GM18519 (cell line): ENCODE measurements around the gene HIVEP2.
A peak's percentile ranks its signal among the peaks of the same experiment; 100 is the strongest.

Experiments
- ATAC-seq: cut with Tn5 transposase; IDR thresholded peaks from one replicate; pipeline ENCODE4 v1.9.1; 2021; ENCODE audit warnings: mild to moderate bottlenecking, moderate library complexity; ENCODE audit not compliant: unreplicated experiment, low FRiP score

Gene HIVEP2

DNA sequence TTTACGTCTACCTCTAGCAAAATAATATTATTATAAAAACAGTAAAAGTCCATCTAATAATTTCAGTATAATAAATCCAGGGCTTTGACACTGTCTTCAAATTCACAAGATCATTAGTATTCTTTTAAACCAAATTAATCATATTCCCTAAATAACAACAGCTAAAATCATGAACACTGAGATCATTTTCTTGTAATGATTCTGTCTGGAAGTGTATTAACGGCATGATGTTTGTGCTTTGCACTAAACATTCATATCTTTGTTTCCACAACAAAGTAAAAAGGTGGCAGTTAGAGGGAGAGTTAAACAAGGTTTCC lies 18.8 kb downstream of the HIVEP2 start:
- no peak for ATAC-seq

DNA sequence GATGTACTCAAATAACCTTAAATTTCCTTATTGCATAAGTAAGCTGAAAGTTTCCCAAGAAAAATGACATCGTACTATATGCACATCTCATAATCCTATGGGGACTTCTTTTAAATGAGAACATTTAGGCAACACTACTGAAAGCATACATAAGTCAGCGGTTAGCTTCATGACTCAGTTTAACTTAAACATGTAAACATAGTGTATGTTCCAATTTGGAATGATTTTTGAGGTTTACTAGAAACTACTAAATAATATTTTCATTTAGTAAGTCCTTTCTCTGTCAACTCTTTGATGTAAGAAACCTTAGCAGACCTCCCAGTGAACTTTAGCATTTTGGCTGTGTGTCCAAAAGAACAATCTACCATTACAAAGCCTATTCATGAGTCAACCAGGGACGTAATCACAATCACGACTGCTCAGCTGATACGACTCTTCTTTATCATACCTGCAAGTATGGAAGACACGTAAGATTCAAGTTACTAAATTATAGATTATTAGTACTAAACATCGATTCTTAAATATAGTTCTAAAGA lies 19.3 kb downstream of the HIVEP2 start:
- no peak for ATAC-seq

DNA sequence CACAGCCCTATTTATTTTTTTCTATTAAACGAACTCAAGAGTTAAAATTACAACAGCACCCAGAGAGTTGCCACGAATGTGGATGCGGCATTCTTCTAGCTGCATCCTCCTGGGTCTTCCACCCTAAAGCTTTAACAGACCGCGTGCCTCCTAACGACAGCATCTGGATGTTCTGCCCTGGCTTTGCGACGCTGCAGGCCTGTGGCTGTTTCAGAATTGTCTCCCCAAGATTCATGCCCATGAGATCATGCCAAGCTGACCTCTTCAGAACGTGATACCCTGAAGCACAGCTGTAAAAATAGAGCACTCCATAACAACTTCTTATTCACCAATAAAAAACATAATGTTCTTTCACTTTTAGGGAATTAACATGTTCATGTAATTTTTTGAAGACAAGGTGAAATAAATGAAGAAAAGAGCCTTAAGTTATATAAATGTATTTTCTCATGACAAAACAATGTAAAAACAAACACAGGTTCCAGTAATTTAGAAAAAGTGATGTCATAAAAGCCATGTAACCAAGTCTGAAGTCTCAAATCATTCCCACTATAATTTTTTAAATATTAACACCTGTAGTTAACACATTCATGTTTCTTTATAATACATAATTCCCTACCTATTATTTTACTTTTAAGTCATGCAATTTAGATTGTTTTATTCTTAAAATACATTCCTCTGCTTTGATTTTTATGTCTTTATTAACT lies 26.5 kb downstream of the HIVEP2 start:
- ATAC-seq = no peak

DNA sequence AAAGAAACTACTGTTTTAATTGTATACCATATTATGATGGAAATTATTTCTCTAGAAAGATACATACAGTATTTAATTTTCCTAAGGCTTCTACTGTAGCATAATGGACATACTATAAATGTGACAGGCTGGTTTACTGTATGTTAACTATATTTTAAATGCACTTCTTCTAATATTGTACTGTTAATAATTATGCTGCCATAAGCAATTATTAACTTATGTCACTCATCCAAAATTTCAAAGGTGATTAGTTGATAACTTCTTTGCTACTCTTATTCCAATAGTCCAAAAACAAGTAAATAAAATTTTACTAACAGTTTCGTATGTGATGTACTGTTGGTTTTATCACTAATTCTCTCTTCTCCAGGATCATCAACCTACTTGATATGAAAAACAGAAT lies 28.1 kb downstream of the HIVEP2 start:
- ATAC-seq = no peak

DNA sequence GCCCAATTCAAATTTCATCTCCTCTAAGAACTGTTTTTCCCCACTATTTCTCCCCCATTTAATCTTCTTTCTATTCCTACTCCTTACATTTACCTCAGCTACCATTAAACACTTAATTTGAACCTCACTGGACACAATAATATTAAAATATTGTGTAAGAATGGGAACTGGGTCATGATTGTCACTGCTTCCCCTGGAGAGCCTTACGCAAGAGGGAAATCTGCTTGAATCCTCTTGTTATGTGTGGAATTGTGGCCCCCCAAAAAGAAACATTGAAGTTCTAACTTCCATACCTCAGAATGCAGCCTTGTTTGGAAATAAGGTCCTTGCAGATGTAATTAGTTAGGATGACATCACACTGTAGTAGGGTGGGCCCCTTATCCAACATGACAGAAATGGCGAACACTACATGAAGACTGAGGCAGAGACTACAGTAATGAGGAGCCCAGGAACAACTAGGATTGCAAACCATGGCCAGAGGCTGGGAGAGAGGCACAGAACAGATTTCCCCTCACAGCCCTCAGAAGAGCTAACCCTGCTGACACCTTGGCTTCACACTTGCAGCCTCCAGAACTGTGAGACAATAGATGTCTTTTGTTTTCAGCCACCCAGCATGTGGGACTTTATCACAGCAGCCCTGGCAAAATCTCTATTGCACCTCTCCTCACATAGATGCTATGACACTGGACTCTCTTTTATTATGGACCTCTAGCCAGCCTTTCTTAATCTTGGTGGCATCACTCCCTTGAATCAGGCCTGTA lies 29.9 kb downstream of the HIVEP2 start:
- ATAC-seq = no peak

DNA sequence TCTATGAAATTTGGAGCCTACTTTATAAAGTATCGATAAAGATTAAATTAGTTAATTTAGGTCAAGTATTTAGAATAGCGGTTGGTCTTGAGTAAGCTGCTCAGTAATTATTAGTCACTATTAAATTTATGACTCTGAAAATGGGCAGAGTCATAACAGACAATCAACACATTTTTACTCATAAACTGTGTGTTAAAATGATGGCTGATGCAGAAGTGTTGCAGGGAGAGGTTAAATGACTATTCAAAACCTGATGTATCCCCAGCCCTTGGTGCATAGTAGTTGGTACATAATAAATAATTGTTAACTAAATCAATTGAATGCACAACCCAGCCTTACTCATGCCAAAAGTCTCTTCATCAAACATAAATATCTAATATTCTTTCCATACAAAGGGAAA lies 30.6 kb downstream of the HIVEP2 start:
- ATAC-seq = no peak

DNA sequence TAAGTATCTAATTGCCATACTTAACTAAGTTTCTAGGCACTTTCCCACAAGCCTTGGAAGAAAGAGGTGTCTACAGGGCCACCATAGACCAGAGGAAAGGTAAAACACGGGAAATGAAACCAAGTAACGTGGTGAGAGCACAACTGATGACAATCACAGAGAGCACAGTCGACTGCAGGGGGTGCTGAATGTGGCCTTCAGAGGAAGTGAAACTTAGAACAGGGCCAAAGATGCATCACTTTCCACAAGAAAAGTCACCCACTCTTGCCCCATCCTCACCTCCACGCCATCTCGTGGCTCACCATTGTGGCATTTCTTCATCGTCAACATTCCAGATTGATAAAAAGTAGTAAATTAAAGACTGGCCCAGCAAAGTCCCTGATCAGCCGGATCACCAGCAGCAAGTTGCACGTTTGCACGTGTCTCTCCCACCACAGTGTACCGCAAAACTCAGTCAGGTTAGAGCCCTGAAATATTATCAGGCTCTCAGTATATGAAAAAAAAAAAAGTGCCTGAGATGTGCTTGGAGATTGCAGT lies 31.4 kb downstream of the HIVEP2 start:
- peak; percentile 76 for ATAC-seq

DNA sequence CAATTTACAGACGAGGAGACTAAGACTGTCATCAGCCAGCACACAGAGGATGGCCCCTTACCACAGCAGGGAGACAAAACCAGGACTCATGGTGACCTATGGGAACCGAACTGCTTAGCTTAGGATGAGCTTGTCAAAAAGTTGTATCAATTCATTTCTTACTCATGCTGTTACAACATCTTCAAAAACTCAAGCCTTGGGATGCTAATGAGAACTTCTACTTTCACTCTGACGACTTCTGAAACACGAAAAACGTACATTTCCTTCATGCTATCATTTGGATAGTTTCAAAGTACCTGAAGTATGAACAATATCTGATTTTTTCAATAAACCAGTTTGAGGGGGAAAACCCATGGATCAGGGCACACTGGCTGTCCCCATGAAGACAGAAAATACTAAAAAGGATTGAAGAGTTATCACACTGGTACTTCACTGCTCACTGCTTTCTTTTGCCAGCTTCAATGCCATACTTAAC lies 31.9 kb downstream of the HIVEP2 start:
- ATAC-seq = peak; percentile 76

DNA sequence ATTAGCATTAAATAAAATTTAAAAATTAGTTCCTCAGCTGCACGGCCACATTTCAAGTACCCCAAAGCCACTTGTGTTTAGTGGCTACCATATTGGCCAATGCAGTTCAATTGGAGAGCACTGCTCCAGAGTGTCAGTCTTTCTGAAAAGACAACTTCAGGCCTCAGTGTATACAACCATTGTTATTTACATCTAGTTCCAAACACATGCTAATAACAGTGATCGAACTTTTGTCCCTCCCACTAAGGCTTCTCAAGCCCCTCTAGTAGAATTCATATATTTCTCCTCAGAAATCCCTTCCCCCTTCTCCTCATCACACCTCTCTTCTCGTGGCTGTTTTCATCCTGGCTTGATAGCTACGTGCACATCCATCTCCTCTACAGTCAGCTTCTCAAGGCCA lies 32.9 kb downstream of the HIVEP2 start:
- ATAC-seq = no peak

DNA sequence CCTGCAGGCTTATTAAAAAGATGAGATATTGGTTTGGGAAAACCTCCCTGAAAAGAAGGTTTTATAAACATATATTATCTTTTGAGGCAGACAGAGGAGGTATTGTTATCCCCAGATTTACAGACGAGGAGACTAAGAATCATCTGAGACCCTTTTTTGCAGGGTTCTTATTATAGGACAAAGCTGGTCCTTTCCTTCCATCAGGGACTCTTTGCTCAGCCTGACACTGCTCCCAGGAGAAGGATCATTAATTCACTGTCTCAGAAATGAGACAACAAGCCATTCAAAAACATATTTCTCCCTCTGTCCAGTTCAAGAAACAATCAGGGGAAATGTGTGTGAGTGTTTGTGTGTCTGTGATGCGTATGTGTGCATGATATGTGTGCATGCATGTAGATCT lies 33.5 kb downstream of the HIVEP2 start:
- ATAC-seq = no peak

DNA sequence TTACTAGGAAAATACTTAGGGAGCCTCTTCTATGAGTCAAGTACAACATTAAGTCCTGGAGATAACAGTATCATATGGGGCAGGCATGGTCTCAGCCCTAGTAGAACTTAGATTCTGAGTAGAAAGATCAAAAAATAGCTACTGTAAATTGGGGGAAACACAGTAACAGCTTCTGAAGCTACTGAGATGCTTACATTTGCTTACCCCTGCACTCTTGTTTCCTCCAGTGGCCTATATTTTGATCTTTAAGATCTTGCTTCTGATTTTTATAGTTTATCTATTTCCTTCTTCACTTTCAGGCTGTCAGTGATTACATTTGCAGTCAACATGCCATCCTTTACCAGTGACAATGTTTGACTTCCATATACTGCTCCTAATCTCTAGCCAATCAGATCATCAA lies 35.3 kb downstream of the HIVEP2 start:
- no peak for ATAC-seq

DNA sequence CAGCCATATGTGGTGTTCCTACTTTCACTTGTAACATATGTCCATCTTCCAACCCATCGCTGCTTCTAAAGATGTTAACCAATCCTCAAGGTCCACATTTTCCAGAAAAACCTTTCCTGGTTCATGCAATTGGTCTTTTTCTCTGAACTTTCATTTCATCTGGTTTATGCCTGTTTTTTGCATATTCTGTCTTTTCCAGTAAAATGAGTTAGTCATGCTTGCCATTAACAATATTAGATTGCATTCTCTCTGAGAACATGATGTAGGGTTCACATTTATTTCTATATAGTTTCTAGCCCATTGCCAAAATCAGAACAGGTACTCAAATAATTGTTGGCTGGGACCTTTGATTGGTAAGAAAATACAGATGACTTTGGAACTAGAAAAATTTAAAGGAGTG lies 36.7 kb downstream of the HIVEP2 start:
- no peak for ATAC-seq

DNA sequence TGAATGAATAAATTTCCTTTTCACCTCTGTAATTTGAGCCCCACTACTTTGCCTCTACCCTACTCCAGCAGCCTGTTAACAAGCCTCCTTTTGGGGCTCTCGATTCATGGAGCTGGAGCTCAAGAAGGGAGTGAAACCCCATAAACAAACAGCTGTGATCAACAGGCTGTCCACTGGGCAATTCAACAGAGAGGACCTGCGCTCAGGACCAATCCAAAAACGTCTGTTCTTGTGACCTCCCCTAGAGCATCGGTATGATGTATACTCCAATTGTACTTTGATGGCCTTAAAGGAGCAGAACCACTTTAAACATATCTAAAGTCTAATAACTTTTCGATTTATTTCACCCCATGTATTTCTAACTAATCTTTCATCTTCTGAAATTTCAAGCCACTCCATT lies 37.4 kb downstream of the HIVEP2 start:
- ATAC-seq = no peak

DNA sequence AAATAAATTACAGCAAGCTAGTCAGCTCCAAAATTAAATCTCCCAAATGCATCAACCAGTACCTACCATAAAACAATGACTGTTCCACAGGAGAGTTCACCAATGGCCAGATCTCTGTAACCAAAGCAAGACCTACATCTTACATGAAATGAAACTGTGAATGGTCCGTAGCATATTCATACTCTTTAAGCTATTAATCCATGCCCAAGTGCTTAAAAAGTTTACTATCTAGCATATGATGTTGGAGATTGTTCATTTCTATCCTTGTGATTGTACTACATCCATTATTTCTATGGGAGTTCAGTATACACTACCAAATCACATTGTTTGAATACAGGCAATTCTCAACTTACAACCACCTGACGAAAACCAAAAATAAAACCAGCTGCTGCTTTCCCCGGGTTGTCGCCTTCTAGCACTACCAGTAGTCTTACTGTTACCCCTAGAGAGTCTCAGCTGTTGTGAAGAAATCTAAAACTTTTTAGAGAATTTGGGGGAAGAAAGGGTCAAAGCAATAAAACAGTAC lies 38.0 kb downstream of the HIVEP2 start:
- peak; percentile 40 for ATAC-seq

DNA sequence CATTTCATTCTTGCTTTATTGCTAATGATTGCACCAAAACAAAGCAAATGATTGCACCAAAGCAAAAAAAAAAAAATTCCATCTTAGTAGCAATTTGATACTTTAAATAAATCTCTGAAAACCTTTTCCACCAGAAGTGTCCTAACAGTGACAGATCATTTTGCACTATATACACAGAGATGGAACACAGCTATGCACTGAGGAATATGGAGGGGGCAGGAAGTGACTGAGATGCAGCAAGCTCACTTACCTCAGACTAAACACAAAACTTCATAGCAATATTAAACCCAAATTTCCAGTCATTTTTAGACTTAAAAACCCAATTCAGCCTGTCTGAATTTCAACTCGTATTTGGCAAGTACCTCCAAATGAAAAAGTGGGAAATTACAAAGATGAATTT lies 41.2 kb downstream of the HIVEP2 start:
- ATAC-seq = no peak

DNA sequence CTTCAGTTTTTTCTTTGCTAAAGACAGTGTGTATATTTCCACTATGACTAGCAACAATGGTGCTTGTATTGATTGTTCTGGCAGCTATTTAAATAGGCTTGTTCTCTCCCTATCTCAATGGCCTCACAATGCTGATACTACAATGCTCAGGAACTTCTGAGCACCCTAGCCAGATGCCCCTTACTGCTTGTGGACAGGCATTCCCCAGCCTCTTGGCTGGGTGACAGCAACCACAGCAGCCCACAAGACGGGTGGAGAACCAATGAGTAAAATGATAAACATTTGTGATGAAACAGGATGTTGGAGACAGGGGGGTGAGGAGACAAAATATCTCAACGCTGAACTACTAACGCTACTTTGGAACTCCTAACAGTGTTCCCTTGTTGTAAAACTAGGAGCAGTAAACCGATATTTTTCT lies 42.3 kb downstream of the HIVEP2 start:
- ATAC-seq = peak; percentile 68

DNA sequence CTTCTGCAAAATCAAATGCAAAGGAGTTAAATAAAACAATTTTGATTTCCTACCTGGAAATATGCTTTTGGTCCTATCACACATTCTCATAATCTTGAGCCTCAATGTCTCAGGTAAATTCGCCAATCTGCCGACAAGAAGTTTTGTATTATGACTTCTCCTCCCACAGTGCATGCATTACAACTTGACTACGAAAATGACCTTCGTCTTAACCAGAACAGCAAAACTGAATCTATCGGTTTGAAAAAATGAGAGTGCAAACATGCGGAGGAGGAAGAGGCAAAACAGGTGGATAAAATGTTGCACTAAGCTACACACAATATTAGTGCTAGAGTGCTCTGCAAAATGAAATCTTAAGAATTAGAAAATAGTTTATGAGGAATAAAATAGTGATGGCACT lies 43.4 kb downstream of the HIVEP2 start:
- ATAC-seq = no peak

DNA sequence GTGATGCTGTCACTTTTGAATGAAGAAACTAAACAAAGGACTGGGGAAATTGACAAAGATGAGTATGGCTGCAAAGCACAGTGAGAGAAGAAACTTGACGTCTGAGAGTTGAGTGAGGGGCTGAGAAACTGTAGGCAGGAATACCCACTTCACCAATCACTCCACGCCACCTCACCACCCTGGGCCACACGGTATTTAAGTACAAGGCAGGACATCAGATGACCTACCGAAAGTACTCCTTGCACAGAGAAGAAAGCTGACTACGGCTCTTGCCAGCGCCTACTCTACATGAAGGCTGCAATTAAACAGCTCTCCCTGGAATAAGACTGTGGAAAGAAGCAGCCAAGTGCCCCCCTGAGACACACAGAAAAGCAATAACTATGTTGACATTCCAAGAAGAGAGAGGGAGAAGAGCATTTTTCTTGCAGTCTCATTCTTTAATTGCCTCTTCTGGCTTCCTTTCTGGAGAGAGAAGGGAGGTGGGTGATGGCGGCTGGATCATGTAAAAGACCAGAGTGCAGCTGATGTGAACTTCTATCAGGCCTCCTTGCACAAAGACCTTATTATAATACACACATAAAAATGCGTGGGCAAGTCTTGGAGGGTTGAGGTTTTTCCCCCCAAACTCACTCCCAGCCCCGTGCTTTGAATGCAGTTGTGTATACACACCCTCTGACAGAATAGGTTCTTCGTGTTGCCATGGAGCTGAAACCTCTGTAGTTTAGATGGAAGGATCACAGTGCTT lies 44.6 kb downstream of the HIVEP2 start:
- no peak for ATAC-seq

DNA sequence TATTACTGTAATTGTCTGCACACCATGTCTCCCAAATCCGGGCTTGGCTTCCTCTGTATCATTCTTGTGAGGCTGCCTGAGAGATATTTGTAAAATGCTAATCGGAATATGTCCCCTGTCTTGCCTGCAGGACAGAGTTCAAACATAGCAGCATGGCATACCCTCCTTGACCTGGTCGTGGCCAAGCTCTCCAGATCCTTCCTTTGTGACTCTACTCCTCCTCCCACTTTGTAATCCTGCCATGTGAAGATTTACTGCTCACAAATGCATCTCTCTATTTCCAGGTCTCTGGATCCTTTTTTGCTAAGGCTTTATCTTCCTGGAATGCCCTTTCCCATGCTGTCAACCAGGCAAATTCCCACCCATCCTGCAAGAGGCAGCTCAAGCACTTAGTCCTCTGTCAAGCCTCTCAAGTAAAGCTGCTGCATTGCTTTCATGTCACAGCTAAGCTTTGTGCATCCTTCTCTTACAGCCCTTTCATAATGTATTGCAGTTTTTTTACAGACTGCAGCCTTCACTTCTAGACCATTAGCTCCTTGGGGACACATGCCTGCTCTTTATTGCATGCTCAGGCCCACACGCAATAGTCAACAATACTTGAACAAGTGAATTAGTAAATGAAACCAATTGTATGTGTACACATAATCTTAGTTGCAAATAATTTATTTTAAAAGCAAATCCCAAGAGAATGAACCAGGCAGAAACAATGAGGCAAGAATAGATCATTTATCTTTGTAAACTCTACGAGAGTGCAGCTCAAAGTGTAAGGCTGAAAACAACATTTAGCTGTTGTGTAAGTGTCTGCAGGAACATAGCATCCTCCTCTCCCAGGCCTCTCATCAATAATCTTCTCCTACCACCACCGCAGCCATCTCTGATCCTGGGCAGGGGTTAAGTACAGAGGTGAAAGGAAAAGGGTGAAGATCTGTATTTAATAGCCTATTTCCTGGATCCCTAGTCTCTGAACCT lies 45.8 kb downstream of the HIVEP2 start:
- ATAC-seq = no peak

DNA sequence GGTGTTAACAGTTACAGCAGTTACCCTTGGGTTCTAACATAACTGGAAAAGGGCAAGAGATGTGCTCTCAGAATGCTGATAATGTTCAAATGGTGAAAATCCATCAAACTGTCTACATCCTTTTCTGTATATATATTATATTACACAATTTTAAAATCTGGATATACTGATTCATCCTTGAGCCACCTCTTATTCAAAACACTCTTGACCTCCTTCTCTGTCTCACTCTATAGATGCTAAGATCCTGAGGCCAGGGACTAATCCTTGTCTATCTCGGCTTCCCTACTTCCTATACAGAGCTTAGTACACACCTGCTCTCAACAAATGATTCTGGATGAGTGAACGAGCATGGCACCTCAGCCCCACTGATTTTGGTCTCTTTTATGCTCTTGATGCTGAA lies 47.3 kb downstream of the HIVEP2 start:
- no peak for ATAC-seq
